Stimulated activated naive CD4-positive, alpha-beta T cell treated with Interleukin-2 at 50 U/mL for 16 hours (primary cell): Measurements from ENCODE around the gene FASTKD1.
"Not testable (repeated sequence)": the region's sequence is repeated elsewhere in the genome, so short reads cannot be mapped to it uniquely, and the experiment has no call there.

Experiments
- DNase-seq: peaks from one replicate; lab custom pipeline; 2025; lab: John Stamatoyannopoulos, UW

The FASTKD1 gene

DNA sequence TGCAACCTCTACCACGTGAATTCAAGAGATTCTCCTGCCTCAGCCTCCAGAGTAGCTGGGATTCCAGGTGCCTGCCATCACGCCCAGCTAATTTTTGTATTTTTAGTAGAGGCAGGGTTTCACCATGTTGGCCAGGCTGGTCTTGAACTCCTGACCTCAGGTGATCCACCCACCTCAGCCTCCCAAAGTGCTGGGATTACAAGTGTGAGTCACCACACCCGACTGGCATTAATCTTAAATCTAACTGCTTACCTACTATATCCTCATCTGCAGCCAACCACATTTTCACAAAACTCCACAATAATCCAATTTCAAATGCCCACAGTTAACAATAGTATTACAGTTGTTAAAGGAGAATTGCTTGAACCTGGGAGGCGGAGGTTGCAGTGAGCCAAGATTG lies 2.9 kb downstream of the FASTKD1 start:
- DNase-seq, result not testable (repeated sequence)

DNA sequence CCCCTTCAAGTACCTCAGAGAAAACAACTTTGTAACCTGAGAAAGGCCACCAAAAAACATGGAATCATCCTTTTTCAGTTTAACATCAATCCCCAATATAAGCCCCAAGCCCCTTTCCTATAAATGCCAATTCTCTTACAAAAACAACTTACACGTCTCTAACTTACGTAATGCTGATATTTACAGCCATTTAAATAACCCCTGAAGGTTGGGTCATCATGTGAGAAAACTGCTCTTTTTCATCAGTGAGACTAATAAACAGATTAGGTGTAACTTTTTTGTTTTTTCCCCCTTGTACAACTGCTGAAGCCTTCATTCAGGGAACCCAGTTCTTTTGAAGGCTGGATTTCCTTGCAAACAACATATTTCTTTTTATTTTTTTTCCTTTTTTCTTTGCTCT lies 3.7 kb downstream of the FASTKD1 start:
- no peak for DNase-seq

DNA sequence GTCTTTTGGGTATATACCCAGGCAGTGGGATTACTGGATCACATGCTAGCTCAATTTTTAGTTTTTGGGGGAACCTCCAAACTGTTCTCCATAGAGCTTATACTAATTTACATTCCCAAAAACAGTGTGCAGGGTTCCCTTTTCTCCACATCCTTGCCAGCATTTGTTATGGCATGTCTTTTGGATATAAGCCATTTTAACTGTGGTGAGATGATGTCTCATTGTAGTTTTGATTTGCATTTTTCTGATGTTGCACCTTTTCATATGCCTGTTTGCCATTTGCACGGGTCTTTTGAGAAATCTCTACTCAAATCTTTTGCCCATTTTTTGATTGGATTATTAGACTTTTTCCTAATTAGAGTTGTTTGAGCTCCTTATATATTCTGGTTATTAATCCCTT lies 8.0 kb downstream of the FASTKD1 start:
- no peak for DNase-seq

DNA sequence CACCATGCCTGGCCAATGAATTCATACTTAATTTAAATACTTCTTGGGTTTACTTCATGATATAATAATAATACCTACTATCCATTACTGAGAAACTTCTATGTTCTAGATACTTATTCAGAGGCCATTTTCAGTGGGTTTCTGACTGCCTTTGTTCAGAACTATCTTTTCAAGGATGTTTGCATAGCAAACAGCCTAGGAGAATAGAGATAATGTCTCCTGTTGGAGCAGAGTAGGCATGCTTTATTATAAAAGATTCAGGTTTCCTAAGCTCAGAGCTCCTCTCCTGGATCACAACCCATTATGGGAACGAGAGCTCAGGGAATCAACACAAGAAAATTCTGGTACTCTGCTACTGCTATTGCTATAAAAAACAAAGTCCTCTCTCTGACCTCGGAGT lies 11.1 kb downstream of the FASTKD1 start:
- DNase-seq, result no peak

DNA sequence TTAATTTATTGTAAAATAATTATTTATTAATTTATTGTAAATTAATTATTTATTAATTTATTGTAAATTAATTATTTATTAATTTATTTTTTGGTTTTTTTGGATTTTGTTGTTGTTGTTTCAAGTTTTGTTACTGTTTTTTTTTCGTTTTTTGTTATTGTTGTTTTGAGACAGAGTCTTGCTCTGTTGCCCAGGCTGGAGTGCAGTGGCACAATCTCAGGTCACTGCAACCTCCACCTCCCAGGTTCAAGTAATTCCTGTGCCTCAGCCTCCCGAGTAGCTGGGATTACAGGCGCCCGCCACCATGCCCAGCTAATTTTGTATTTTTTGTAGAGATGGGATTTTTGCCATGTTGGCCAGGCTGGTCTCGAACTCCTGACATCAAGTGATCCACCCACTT lies 11.6 kb downstream of the FASTKD1 start:
- not testable (repeated sequence) for DNase-seq

DNA sequence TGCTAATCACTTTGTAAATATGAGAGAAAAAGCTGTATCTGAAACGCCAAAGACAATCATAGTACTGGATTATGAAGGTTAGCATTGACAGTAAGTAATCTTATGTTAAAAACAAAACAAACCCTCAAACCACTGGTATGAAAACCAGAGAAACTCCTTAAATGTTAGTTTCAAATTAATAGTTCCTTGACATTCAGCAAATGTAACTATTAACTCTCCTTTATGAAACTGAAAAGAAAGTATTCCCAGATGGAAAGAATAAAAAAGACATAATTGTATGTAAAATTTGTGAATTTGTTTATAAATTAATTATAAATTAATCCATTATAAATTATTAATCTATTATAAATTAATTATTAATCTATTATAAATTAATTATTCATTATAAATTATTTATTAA lies 12.3 kb downstream of the FASTKD1 start:
- DNase-seq, result no peak

DNA sequence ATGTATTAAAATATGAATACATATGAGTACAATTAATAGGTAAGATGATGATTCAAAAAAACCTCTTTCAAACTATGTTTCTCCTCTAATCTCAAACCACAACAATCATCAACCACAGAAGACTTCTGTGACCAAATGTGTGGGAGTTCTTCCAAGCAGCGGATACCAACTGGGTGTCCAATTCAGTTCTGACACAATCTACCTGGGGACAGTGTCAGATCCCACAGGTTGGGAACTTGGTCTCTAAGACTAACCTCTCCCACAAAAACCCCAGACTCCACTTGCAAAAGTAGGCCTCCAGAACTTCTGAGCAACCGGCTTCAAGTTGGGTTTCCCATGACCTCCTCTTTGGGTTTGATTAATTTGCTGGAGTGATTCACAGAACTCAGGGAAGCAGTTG lies 26.9 kb downstream of the FASTKD1 start:
- DNase-seq, result no peak

DNA sequence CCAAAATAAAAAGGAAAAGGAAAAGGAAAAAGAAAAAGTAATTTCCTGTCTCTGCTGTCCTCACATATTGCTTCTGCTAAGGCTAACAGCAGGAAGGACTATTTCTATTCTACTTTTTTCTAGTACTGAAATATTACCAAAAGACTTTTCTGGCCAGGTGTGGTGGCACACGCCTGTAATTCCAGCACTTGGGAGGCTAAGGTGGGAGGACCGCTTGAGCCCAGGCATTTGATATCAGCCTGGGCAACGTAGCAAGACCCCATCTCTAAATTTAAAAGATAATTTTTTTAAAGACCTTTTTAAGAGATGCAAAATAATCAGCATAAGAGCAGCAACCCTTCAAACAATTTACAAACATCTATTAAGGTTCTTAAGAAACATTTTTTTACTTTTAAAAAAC lies 31.2 kb downstream of the FASTKD1 start:
- DNase-seq, result no peak

DNA sequence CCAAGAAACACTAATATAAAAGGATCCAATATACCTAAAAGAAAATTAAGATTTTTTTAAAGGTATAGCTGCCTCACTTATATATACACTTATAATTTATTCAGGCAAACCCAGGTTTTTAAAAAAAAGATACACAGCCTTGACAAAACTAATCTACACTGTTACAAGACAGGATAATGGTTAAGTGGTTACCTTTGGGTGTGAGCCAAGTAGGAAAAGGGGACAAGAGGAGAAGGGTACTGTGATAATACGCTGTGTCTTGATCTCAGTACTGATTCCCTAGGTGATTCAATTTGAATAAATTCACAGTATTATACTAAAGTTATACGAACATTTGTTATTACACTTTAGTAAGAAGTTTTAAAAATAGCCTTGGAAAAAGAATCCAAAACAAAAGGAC lies 33.5 kb downstream of the FASTKD1 start:
- no peak for DNase-seq

DNA sequence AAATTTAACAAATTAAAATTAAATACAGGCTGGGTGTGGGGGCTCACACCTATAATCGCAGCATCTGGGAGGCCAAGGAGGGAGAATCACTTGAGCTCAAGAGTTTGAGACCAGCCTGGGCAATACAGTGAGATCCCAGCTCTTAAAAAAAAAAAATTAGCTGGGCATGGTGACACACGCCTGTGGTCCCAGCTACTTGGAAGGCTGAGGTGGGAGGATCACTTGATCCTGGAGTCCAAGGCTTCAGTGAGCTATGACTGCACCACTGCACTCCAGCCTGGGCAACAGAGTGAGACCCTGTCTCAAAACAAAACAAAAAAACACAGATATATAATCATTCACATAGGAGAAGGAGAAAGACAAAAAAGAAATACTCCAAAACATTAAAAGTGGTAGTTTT lies 34.2 kb downstream of the FASTKD1 start:
- not testable (repeated sequence) for DNase-seq

DNA sequence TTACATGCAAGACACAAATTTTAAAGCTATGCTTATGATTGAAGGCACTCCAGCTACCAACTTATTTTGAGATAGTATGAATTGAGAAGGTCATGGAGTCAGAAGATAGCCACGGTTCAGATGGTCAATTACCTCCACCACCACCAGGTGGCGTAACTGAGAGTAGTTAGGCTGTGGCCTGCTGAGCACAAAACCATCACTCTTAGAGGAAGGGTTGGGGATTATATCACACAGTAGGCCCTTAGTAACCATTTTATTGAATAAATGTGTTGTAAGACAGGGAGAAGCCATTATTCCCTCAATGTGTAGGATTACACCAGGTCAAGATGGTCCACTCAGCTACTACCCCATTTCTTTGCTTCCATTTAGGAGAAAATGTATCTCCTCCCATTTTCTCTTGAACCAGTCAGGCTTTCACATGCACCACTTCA lies 45.4 kb downstream of the FASTKD1 start:
- DNase-seq, result peak; percentile 56

DNA sequence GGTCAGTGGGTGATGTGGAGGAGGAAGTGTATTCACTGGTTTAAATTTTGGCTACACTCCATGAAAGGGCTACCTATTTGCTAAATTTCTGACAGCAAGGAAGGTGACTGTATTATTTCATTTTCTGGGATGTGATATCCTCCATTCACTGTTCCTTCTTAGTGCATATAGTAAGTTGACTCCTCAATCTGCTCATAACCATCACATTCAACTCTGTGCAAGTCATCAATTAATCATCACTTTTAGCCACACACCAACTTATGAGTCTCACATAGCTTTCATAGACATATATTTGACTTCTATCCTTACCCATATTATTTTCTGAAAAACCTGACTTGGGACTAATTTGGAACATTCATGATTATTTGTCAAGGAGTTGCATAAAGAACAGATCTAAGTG lies 47.2 kb downstream of the FASTKD1 start:
- DNase-seq, result no peak

DNA sequence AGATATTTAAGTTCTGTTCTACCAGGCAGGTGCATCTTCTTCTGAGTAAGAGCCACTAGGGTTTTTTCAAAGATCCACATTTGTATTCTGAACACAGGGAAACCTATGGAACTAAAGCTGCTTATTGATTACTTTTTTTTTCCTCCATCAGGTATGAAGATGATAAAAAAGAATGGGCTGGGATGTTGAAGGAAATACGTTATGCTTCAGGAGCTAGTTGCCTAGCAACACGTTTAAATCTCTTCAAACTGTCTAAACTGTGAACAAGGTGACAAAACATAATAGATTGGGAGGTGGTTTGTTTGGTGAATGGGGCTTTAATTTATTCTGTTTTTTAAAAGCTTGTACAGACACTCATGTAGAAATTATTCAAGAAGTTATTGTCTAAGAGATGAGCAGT lies 48.2 kb downstream of the FASTKD1 start:
- DNase-seq, result no peak

DNA sequence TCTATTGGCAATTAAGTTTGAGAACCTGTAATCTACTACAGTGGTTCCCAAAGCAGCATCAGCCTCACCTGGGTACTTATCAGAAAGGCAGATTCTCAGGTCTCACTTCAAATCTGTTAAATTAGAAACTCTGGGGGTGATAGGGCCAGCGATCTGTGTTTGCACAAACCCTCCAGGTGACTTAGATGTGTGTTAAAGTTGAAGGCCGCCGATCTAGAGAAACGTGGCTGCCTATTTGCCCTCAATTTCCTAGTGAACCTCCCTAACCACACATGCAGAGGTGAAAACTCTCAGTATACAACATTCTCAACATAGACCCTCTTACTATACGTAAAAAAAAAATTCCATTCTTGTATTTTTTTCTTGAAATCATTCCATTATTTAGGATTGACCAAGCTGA lies 50.0 kb downstream of the FASTKD1 start:
- no peak for DNase-seq

DNA sequence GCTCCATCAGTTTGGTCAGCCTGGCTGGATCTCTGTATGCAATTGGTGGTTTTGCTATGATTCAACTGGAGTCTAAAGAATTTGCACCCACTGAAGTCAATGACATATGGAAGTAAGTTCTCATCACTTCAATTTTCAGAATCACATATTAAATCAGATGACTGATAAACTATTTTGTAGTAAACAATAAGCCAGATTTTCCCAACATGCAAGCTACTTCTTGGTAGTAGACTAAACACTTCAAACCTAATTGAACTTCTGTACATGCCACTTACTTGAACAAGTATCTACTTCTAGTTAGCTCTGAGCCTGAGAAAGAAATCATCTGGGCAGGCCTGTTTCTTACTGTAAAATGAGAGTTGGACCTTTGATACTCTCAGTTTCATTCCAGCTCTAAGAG lies 52.8 kb downstream of the FASTKD1 start:
- no peak for DNase-seq

DNA sequence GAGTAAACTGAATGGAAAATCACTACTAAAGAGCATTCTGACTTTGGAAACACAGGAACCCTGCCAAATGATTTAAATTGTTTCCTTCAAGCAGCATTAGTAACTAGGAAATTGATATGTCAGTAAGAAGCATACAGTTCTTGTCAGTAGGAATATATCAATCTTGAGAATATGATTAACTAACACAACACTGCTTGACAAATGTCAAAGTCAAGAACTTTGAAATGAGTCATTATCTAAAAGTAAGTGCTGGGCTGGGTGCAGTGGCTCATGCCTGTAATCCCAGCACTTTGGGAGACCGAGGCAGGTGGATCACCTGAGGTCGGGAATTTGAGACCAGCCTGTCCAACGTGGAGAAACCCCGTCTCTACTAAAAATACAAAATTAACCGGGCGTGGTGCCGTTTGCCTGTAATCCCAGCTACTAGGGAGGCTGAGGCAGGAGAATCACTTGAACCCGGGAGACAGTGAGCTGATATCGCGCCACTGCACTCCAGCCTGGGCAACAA lies 57.1 kb downstream of the FASTKD1 start:
- DNase-seq, result not testable (repeated sequence)

DNA sequence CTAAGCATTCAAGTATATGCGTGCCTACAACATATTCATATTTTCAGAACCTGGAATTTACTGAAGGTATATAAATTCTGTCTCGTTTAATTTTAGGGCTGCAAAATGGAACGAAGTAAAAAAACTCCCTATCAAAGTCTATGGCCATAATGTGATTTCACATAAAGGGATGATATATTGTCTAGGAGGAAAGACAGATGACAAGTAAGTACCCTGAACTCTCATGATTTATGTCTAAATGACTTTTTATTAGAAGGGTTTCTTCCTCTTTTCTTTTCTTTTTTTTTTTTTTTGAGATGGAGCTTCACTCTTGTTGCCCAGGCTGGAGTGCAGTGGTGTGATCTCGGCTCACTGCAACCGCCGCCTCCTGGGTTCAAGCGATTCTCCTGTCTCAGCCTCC lies 58.9 kb downstream of the FASTKD1 start:
- not testable (repeated sequence) for DNase-seq

DNA sequence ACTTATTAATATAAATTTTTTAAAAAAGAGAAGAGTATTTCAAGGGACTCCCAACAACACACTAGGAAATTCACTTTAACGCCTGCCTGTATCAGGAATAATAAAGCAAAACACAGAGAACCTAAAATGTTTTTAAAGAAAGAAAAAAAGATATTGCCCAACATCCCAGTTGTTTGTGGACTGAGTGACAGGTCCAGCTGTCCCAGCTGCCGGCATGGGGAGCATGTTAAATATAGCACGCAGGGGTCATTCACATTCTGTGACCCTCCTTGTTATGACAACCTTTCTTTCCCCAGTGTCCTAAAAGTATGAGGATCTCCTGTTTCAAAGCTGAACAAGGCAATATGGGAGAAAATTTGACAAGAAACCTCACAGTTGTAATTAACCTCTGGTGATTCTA lies 59.7 kb downstream of the FASTKD1 start:
- no peak for DNase-seq

DNA sequence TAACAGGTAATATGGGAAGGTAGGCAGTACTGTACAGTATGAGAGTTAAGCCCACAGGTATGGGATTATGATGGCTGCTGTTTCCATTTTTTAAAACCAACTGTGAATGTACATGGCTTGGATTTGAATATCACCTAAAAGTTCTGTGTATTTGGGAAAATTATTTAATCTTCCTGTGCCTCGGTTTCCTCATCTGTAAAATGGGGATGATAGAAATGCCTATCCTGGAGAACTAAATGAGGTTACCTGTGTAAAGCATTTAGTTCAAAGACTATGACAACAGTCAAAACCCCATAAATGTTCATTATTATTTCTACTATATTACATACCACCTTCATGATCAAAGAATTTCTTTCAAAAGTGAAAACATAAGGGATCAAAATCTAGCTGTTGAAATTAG lies 60.6 kb downstream of the FASTKD1 start:
- DNase-seq, result no peak

DNA sequence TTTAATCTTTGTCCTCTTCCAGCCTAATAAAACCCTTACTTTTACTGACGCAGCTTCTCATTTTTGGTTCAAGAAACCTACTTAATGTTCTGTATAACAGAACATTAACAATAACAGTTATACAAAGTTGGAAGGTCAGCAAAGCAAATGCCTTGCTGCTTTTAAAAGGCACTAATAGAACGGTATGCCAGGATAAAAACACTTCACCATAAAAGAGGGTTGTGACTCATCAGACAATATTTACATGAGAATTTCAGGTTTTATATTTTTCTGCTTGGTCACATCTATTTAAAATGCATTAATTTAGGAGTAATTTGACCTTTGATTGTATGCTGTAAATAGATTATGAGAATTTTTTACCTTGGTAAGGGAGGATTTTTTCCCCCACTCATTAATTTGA lies 61.1 kb downstream of the FASTKD1 start:
- no peak for DNase-seq

DNA sequence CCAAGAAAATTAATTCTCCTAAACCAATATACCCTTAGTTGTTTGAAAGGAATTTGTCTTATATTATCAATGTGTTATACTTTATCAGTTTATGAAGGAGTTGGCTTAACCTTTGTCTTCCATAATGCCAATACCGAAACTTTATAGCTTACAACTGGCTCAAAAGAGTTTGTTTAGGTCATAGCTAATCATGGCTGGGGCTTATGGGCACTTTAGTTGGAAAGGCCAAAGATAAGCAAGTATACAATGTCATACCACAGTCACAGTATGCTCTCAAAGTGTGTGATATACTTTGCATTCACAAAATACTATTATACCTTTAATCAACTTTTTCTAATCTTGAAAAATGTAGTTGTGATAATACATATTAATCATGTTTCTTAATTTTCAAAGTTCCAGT lies 61.8 kb downstream of the FASTKD1 start:
- DNase-seq, result no peak

DNA sequence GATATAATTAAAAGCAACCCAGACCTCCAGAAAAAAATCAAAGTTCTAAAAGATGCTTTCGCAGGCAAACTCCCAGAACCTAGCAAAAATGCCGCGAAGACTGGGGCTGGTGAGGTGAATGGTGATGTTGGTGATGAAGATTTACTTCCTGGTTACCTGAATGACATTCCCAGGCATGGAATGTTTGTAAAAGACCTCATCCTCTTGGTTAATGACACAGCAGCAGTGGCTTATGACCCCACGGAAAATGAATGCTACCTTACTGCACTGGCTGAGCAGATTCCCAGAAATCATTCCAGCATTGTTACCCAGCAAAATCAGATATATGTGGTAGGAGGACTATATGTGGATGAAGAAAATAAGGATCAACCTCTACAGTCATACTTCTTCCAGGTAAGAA lies 63.2 kb downstream of the FASTKD1 start:
- DNase-seq, result no peak

DNA sequence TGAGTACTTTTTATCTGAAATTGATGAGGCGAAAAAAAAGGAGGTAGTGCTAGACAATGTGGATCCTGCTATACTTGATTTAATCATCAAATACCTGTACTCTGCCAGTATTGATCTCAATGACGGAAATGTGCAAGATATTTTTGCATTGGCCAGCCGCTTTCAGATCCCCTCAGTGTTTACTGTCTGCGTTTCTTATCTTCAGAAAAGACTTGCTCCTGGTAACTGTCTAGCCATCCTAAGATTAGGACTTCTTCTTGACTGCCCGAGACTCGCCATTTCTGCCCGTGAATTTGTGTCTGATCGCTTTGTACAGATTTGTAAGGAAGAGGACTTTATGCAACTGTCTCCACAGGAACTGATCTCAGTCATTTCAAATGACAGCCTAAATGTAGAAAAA lies 63.7 kb downstream of the FASTKD1 start:
- no peak for DNase-seq

DNA sequence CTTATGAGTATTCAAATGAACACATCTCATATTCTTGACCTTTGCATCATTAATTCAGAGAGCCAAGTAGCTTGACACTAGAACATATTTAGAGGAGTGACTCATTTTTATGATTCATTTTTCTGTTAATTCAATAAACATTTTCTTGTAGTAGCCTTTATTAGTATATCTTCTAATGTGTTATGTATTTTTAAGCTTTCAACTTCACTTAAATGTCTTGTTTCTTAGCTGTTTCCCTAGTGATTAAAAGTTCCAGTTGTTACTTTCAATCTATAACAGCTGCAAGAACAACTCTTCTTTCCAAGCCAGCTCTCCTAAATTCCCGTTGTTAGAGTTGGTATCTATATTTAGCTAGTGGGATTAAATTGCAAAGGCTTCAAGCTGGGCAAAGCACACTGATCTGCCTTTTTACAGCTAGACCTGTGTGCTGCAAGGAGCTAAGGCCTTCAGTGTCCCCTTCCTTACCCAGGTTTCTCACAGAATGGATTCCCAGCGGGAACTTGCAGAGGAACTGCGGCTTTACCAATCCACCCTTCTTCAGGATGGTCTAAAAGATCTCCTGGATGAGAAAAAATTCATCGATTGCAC lies 64.3 kb downstream of the FASTKD1 start, which contains the start of gene KLHL41:
Gene KLHL41 (plus strand): TSS at position 405 of the 588 bp plus-strand sequence. CDS start 77 bp downstream, at position 482.
- DNase-seq, result no peak
